ENCODE results near the gene MAGEC2. TPM values are rescaled to one million over a fixed set of nuclear protein-coding genes. Genes with fewer than 3 reads are reported as not detected.

The MAGEC2 gene
- total RNA-seq: not detected

- TF ChIP-seq, protein P1, sequence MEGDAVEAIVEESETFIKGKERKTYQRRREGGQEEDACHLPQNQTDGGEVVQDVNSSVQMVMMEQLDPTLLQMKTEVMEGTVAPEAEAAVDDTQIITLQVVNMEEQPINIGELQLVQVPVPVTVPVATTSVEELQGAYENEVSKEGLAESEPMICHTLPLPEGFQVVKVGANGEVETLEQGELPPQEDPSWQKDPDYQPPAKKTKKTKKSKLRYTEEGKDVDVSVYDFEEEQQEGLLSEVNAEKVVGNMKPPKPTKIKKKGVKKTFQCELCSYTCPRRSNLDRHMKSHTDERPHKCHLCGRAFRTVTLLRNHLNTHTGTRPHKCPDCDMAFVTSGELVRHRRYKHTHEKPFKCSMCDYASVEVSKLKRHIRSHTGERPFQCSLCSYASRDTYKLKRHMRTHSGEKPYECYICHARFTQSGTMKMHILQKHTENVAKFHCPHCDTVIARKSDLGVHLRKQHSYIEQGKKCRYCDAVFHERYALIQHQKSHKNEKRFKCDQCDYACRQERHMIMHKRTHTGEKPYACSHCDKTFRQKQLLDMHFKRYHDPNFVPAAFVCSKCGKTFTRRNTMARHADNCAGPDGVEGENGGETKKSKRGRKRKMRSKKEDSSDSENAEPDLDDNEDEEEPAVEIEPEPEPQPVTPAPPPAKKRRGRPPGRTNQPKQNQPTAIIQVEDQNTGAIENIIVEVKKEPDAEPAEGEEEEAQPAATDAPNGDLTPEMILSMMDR (IDR thresholded peaks at IDR 0.05): no peak
- intact Hi-C loops (cut with micrococcal nuclease): no loop called here
- CTCF ChIA-PET: no interaction called here
- Mint-ChIP-seq H3K4me1 (ENCODE audit: low read depth) (no peaks in the 10 kb centered on the region), H3K27ac (no peak within 1 kb of the TSS), H3K27me3 (no peaks in the 10 kb centered on the region), H3K4me3 (no peak within 1 kb of the TSS), H3K36me3 (ENCODE audit: low read depth) (no peaks in the 10 kb centered on the region), H3K9me3 (no peaks in the 10 kb centered on the region)
- DNase-seq (no peak), ATAC-seq (no peak)
- POLR2A ChIA-PET: no interaction called here
Measured at GRCh38 chrX:142204522-142205433, at the start of gene MAGEC2. MAGEC2 (minus strand) TSS chrX:142205290; CDS start chrX:142203987, 1,303 bp downstream.

DNA sequence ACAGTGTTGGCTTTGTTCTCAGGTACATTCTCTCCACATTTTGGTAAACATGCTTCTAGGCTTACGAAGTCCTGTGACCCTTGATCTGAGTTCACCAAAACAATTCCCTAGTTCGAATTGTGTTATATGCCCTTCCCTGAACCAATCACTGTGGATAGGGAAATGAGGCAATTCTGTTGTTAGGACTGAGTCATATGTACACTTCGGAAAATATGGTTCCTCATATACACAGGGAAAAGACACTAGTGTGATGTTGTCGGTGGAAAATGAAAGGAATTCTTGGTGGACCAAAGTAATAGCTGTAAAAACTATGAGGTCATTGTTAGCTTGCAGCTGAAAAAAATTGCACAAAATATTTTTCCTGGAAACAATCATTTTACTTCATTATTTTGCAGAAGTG is 46.6 kb upstream of the MAGEC2 start:
- H3K36me3 Mint-ChIP-seq (ENCODE audit: low read depth): no peaks in the 10 kb centered on the region
- TF ChIP-seq, protein P1 (IDR thresholded peaks at IDR 0.05): no peak
- H3K4me1 Mint-ChIP-seq (ENCODE audit: low read depth): no peaks in the 10 kb centered on the region
- ChIA-PET CTCF (no interaction called here), POLR2A (no interaction called here)
- no peak overlapping the region for H3K27ac Mint-ChIP-seq
- no peaks in the 10 kb centered on the region for H3K27me3 Mint-ChIP-seq
- no peak for DNase-seq
- H3K4me3 Mint-ChIP-seq: no peak overlapping the region
- intact Hi-C loops (cut with micrococcal nuclease): no loop called here
- no peaks in the 10 kb centered on the region for H3K9me3 Mint-ChIP-seq
- no peak for ATAC-seq

- ATAC-seq: no peak
- no peaks in the 10 kb centered on the region for H3K9me3 Mint-ChIP-seq
- intact Hi-C loops (cut with micrococcal nuclease): no loop called here
- no peaks in the 10 kb centered on the region for H3K4me1 Mint-ChIP-seq (ENCODE audit: low read depth)
- TF ChIP-seq, protein P1 (IDR thresholded peaks at IDR 0.05): no peak
- H3K27me3 Mint-ChIP-seq: no peaks in the 10 kb centered on the region
- POLR2A ChIA-PET: no interaction called here
- CTCF ChIA-PET: no interaction called here
- no peaks in the 10 kb centered on the region for H3K36me3 Mint-ChIP-seq (ENCODE audit: low read depth)
- no peak for DNase-seq
- H3K27ac Mint-ChIP-seq: no peak overlapping the region
- no peak overlapping the region for H3K4me3 Mint-ChIP-seq
Measured at GRCh38 chrX:142251202-142251601, 46.1 kb upstream of the MAGEC2 start.

- no peak overlapping the region for H3K27ac Mint-ChIP-seq
- H3K36me3 Mint-ChIP-seq (ENCODE audit: low read depth): no peaks in the 10 kb centered on the region
- H3K9me3 Mint-ChIP-seq: no peaks in the 10 kb centered on the region
- intact Hi-C loops (cut with micrococcal nuclease): no loop called here
- ATAC-seq (no peak), DNase-seq (no peak)
- no peaks in the 10 kb centered on the region for H3K4me1 Mint-ChIP-seq (ENCODE audit: low read depth)
- H3K27me3 Mint-ChIP-seq: no peaks in the 10 kb centered on the region
- POLR2A ChIA-PET: no interaction called here
- CTCF ChIA-PET: no interaction called here
- TF ChIP-seq, protein P1 (IDR thresholded peaks at IDR 0.05): no peak
- H3K4me3 Mint-ChIP-seq: no peak overlapping the region
Measured at GRCh38 chrX:142250502-142250901, 45.4 kb upstream of the MAGEC2 start.

DNA sequence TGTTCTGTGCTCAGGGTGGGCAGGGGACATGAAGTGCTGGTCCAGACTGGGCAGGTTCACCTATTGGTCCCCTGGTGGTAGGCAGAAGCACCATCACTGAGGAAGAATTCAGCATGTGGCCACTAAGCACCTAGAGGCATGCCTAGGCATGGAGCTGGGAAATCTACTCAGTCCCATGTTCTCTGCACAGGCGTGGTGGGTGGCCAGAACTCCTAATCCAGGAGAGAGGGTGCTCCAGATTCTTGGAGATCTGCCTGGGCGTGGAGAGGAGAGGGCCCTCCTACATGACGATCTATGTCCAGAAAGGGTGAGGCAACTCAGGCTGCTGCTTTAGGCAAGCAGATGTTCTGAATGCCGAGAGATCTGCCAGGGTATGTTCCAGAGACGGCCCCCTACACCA is 44.6 kb upstream of the MAGEC2 start:
- H3K9me3 Mint-ChIP-seq: no peaks in the 10 kb centered on the region
- H3K36me3 Mint-ChIP-seq (ENCODE audit: low read depth): no peaks in the 10 kb centered on the region
- no peak overlapping the region for H3K27ac Mint-ChIP-seq
- ATAC-seq: no peak
- intact Hi-C loops (cut with micrococcal nuclease): no loop called here
- no peaks in the 10 kb centered on the region for H3K27me3 Mint-ChIP-seq
- TF ChIP-seq, protein P1 (IDR thresholded peaks at IDR 0.05): no peak
- no peaks in the 10 kb centered on the region for H3K4me1 Mint-ChIP-seq (ENCODE audit: low read depth)
- DNase-seq: no peak
- no peak overlapping the region for H3K4me3 Mint-ChIP-seq
- ChIA-PET CTCF (no interaction called here), POLR2A (no interaction called here)

All from activated CD8-positive, alpha-beta T cell treated with anti-CD3 and anti-CD28 coated beads for 36 hours (primary cell).